K562 (cell line): ENCODE measurements around the gene CCM2. TPM values are rescaled to one million over a fixed set of nuclear protein-coding genes. Genes with fewer than 3 reads are reported as not detected.

Source experiments
- CBX8 ChIP-seq: fragments of 200-600 bp; sonication (generic); IDR thresholded peaks from 2 replicates; pipeline ENCODE4 v1.6.1; 2012; ENCODE audit warnings: borderline replicate concordance, mixed run types, low read depth, mild to moderate bottlenecking, moderate library complexity, mixed read lengths, low read length, control low read depth, inconsistent platforms; ENCODE audit not compliant: poor library complexity, severe bottlenecking; ENCODE audit errors: extremely low read depth
- EP400 ChIP-seq: fragments of 450-650 bp; IDR thresholded peaks from 2 replicates; pipeline ENCODE4 v1.6.1; 2017; ENCODE audit warnings: antibody characterized with exemption, mild to moderate bottlenecking, moderate library complexity
- ESRRB ChIP-seq: fragments of 250-450 bp; sonication (Bioruptor Pico); IDR thresholded peaks from 2 replicates; pipeline ENCODE4 v1.5.0; 2020; ENCODE audit warnings: mild to moderate bottlenecking, moderate library complexity, borderline replicate concordance
- JUNB ChIP-seq: fragments of 450-650 bp; formaldehyde crosslinking; conservative IDR thresholded peaks from 2 replicates; pipeline ENCODE4 v1.4.0; 2020; ENCODE audit warnings: mild to moderate bottlenecking
- MCM3 ChIP-seq: fragments of 450-650 bp; IDR thresholded peaks from 2 replicates; pipeline ENCODE4 v1.6.1; 2016
- PRPF4 ChIP-seq: fragments of 200-400 bp; formaldehyde crosslinking; IDR thresholded peaks from one replicate; pipeline ENCODE4 v1.6.1; 2017; ENCODE audit warnings: low read length, low read depth, mild to moderate bottlenecking; ENCODE audit not compliant: insufficient read depth, poor library complexity, severe bottlenecking
- PTBP1 ChIP-seq: fragments of 200-400 bp; formaldehyde crosslinking; IDR thresholded peaks from 2 replicates; pipeline ENCODE4 v1.6.1; 2017; ENCODE audit warnings: low read depth, low read length
- THRA ChIP-seq: fragments of 450-650 bp; IDR thresholded peaks from 2 replicates; pipeline ENCODE4 v1.6.1; 2017; ENCODE audit warnings: mild to moderate bottlenecking, moderate library complexity
- ZBTB26 ChIP-seq: fragments of 450-650 bp; formaldehyde crosslinking; IDR thresholded peaks from 2 replicates; pipeline ENCODE4 v1.4.0; 2022; ENCODE audit warnings: missing genetic modification characterization
- ZNF12 ChIP-seq: sonication (generic); formaldehyde crosslinking; IDR thresholded peaks from 2 replicates; pipeline ENCODE4 v1.4.0; 2020; ENCODE audit warnings: mild to moderate bottlenecking, missing genetic modification reagents
- ZNF41 ChIP-seq: fragments of 250-450 bp; sonication (Bioruptor Pico); conservative IDR thresholded peaks from 2 replicates; pipeline ENCODE4 v1.4.0; 2020; ENCODE audit warnings: mild to moderate bottlenecking
- ZNF431 ChIP-seq: sonication (generic); formaldehyde crosslinking; IDR thresholded peaks from 2 replicates; pipeline ENCODE4 v1.8.0; 2022; ENCODE audit warnings: mild to moderate bottlenecking, missing genetic modification reagents
- polyA plus RNA-seq, 8 experiments: library from polyadenylated mRNA; depleted of rRNA in 4 of 8; stranded (reverse) in 5 of 8; unstranded in 3 of 8; fragments of >200 nt; fragmentation: Nextera tagmentation in 2 of 8; fragmentation: Illumina TruSeq in 1 of 8; extraction: Ambion mirVana in 2 of 8; extraction: Trizol in 1 of 8; gene quantifications; 2 replicates each; pipeline versions ENCODE4 v1.2.1 to v1.2.3, GENCODE V29; 2011 to 2014; ENCODE audit warnings: inconsistent platforms in 1 of 8, missing spikeins in 1 of 8
- total RNA-seq, 7 experiments: library from RNA; depleted of rRNA in 6 of 7; stranded (reverse); fragments of >200 nt in 6 of 7; fragmentation: Illumina TruSeq in 2 of 7; extraction: Trizol in 2 of 7; gene quantifications; 2 replicates each; pipeline versions ENCODE4 v1.2.1 to v1.2.3, GENCODE V29; 2011 to 2021; ENCODE audit warnings: low replicate concordance in 1 of 7
- TF ChIP-seq, protein P1 (sequence below): fragments of 200-600 bp; sonication (generic); IDR thresholded peaks from one replicate; pipeline ENCODE4 v1.6.1; 2012; ENCODE audit warnings: mild to moderate bottlenecking, low read depth, low read length, inconsistent platforms

The CCM2 gene
- total and polyA plus RNA-seq, 9 of the 15 experiments (the other 6 are each of a cell fraction or from before 2014, with no cell fraction given): 0.41 to 38.6 (median 25.9) TPM

DNA sequence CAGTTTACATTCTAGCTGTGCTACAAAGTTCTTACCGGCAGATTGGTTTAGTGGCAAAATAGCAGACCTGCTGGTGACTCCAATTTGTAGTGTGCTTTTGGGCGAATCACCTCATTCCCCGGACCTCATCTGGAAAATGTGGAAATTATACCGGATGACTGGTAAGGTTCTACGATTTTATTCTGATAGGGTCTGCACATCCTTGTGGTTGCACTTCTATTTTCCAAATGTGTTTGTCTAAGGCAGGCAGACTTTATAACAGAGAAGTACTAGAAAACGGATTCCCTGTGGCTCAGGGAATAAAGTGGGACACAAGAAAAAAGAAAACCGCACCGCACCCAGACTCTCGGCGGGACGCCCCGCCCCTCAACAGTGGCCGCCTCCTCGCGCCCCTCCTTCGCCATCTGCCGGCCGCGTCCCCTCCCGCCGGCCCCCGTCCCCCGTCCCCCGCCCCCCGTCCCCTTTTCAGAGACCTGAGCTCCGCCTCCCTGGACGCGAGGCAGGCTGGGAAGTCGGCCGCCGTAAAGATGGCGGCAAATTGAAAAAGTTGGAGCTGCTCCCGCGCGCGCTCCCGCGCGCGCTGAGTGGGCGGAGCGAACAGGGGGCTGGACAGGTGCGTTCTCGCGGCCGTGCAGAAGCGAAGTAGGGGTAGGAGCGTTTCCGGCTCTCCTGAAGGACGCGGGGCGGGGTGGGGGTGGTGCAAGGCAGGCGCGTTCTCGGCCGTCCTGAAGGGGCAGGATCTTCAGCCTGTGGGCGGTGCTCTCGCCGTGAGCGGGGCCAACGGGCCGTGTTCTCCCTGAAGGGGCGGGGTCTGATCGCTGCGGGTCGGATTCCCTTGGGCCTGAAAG lies 532 bp upstream of the CCM2 start (continued):
- TF ChIP-seq, protein P1, sequence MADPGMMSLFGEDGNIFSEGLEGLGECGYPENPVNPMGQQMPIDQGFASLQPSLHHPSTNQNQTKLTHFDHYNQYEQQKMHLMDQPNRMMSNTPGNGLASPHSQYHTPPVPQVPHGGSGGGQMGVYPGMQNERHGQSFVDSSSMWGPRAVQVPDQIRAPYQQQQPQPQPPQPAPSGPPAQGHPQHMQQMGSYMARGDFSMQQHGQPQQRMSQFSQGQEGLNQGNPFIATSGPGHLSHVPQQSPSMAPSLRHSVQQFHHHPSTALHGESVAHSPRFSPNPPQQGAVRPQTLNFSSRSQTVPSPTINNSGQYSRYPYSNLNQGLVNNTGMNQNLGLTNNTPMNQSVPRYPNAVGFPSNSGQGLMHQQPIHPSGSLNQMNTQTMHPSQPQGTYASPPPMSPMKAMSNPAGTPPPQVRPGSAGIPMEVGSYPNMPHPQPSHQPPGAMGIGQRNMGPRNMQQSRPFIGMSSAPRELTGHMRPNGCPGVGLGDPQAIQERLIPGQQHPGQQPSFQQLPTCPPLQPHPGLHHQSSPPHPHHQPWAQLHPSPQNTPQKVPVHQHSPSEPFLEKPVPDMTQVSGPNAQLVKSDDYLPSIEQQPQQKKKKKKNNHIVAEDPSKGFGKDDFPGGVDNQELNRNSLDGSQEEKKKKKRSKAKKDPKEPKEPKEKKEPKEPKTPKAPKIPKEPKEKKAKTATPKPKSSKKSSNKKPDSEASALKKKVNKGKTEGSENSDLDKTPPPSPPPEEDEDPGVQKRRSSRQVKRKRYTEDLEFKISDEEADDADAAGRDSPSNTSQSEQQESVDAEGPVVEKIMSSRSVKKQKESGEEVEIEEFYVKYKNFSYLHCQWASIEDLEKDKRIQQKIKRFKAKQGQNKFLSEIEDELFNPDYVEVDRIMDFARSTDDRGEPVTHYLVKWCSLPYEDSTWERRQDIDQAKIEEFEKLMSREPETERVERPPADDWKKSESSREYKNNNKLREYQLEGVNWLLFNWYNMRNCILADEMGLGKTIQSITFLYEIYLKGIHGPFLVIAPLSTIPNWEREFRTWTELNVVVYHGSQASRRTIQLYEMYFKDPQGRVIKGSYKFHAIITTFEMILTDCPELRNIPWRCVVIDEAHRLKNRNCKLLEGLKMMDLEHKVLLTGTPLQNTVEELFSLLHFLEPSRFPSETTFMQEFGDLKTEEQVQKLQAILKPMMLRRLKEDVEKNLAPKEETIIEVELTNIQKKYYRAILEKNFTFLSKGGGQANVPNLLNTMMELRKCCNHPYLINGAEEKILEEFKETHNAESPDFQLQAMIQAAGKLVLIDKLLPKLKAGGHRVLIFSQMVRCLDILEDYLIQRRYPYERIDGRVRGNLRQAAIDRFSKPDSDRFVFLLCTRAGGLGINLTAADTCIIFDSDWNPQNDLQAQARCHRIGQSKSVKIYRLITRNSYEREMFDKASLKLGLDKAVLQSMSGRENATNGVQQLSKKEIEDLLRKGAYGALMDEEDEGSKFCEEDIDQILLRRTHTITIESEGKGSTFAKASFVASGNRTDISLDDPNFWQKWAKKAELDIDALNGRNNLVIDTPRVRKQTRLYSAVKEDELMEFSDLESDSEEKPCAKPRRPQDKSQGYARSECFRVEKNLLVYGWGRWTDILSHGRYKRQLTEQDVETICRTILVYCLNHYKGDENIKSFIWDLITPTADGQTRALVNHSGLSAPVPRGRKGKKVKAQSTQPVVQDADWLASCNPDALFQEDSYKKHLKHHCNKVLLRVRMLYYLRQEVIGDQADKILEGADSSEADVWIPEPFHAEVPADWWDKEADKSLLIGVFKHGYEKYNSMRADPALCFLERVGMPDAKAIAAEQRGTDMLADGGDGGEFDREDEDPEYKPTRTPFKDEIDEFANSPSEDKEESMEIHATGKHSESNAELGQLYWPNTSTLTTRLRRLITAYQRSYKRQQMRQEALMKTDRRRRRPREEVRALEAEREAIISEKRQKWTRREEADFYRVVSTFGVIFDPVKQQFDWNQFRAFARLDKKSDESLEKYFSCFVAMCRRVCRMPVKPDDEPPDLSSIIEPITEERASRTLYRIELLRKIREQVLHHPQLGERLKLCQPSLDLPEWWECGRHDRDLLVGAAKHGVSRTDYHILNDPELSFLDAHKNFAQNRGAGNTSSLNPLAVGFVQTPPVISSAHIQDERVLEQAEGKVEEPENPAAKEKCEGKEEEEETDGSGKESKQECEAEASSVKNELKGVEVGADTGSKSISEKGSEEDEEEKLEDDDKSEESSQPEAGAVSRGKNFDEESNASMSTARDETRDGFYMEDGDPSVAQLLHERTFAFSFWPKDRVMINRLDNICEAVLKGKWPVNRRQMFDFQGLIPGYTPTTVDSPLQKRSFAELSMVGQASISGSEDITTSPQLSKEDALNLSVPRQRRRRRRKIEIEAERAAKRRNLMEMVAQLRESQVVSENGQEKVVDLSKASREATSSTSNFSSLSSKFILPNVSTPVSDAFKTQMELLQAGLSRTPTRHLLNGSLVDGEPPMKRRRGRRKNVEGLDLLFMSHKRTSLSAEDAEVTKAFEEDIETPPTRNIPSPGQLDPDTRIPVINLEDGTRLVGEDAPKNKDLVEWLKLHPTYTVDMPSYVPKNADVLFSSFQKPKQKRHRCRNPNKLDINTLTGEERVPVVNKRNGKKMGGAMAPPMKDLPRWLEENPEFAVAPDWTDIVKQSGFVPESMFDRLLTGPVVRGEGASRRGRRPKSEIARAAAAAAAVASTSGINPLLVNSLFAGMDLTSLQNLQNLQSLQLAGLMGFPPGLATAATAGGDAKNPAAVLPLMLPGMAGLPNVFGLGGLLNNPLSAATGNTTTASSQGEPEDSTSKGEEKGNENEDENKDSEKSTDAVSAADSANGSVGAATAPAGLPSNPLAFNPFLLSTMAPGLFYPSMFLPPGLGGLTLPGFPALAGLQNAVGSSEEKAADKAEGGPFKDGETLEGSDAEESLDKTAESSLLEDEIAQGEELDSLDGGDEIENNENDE: no peak
- TF ChIP-seq PTBP1 (no peak), MCM3 (no peak), ZNF431 (CRISPR knock-in tag) (no peak), ZNF12 (CRISPR knock-in tag) (no peak), CBX8 (no peak), JUNB (CRISPR knock-in tag) (no peak), ZBTB26 (CRISPR knock-in tag) (no peak), THRA (no peak), ESRRB (CRISPR knock-in tag) (no peak), ZNF41 (no peak), EP400 (no peak), PRPF4 (no peak)
